Measurements from ENCODE around the gene DOC2B. TPM values are rescaled to one million over a fixed set of nuclear protein-coding genes. Genes with fewer than 3 reads are reported as not detected.
"Not testable (repeated sequence)": the region's sequence is repeated elsewhere in the genome, so short reads cannot be mapped to it uniquely, and the experiment has no call there.

DOC2B gene
- total RNA-seq, 2 experiments from 2014 or later, result 0.08 to 0.34 TPM

DNA sequence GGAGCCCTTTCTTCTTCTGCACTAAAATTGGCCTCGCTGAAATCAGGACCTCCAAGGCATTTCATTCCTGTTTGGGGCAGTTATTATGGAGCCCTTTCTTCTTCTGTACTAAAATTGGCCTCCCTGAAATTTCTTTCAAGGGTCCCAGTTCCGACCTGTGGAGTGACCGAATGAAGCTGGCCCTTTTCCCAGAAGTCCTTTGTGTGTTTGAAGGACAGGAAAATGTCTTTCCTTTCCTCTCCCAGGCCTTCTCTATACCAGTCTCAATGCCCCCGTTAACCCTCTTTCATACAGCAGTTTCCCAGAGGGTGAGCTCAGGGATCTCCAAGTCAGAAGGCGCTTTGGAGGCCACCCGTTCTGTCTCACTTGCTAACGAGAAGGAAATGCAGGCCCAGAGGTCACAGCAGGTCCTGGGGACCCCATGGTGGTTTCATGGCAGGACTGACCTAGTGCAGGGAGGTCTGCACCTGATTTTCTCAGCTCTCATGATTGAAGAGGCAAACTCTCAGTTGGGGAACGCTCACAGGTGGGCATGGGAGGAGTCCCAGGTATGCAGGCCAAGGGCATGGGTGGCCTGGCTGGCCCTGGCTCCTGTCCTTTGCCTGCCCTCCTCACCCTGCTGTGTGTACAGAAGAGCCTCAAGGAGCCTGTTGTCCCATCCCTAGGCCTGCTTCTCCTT lies 37.1 kb upstream of the DOC2B start:
- Histone ChIP-seq H3K4me3 (ENCODE audit: low read length) (no peak overlapping the region), H3K27me3 (ENCODE audit: control insufficient read depth in 1 of 2, insufficient read depth in 2 of 2, low read length in 2 of 2) (no peaks in the 10 kb centered on the region), H3K36me3 (ENCODE audit: insufficient read depth, low read length) (no peaks in the 10 kb centered on the region), H3K4me1 (ENCODE audit: insufficient read depth, low read length) (no peaks in the 10 kb centered on the region), H3K9me3 (ENCODE audit: control insufficient read depth in 1 of 2, insufficient read depth in 1 of 2, low read length in 2 of 2) (no peaks in the 10 kb centered on the region), H3K27ac (ENCODE audit: low read depth in 1 of 2, low read length in 2 of 2) (no peak overlapping the region)
- Mint-ChIP-seq H3K36me3 (ENCODE audit: low read depth) (no peaks in the 10 kb centered on the region), H3K4me1 (ENCODE audit: low read depth) (no peaks in the 10 kb centered on the region), H3K9me3 (no peaks in the 10 kb centered on the region), H3K27ac (no peak overlapping the region), H3K27me3 (no peaks in the 10 kb centered on the region), H3K4me3 (no peak overlapping the region)
- DNase-seq (no peak), ATAC-seq (ENCODE audit: poor library complexity) (no peak)
- ChIA-PET POLR2A (no interaction called here), CTCF (no interaction called here)
- TF ChIP-seq, protein P1, sequence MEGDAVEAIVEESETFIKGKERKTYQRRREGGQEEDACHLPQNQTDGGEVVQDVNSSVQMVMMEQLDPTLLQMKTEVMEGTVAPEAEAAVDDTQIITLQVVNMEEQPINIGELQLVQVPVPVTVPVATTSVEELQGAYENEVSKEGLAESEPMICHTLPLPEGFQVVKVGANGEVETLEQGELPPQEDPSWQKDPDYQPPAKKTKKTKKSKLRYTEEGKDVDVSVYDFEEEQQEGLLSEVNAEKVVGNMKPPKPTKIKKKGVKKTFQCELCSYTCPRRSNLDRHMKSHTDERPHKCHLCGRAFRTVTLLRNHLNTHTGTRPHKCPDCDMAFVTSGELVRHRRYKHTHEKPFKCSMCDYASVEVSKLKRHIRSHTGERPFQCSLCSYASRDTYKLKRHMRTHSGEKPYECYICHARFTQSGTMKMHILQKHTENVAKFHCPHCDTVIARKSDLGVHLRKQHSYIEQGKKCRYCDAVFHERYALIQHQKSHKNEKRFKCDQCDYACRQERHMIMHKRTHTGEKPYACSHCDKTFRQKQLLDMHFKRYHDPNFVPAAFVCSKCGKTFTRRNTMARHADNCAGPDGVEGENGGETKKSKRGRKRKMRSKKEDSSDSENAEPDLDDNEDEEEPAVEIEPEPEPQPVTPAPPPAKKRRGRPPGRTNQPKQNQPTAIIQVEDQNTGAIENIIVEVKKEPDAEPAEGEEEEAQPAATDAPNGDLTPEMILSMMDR (IDR thresholded peaks at IDR 0.05), result no peak
- intact Hi-C loops (cut with DNase I, micrococcal nuclease), result no loop called here

GRCh38 chr17:216625-217024 lies 35.2 kb upstream of the DOC2B start:
- Histone ChIP-seq H3K9me3 (ENCODE audit: control insufficient read depth in 1 of 2, insufficient read depth in 1 of 2, low read length in 2 of 2) (no peaks in the 10 kb centered on the region), H3K36me3 (ENCODE audit: insufficient read depth, low read length) (no peaks in the 10 kb centered on the region), H3K4me1 (ENCODE audit: insufficient read depth, low read length) (no peaks in the 10 kb centered on the region), H3K27ac (ENCODE audit: low read depth in 1 of 2, low read length in 2 of 2) (no peak overlapping the region), H3K4me3 (ENCODE audit: low read length) (no peak overlapping the region), H3K27me3 (ENCODE audit: control insufficient read depth in 1 of 2, insufficient read depth in 2 of 2, low read length in 2 of 2) (no peaks in the 10 kb centered on the region)
- no peak for ATAC-seq (ENCODE audit: poor library complexity)
- ChIA-PET POLR2A (no interaction called here), CTCF (no interaction called here)
- H3K36me3 Mint-ChIP-seq (ENCODE audit: low read depth), result peaks cover 5% of the 10 kb centered on the region
- H3K4me3 Mint-ChIP-seq, result no peak overlapping the region
- H3K27ac Mint-ChIP-seq, result no peak overlapping the region
- TF ChIP-seq, protein P1 (IDR thresholded peaks at IDR 0.05), result no peak
- intact Hi-C loops (cut with DNase I, micrococcal nuclease), result no loop called here
- no peaks in the 10 kb centered on the region for H3K27me3 Mint-ChIP-seq
- H3K9me3 Mint-ChIP-seq, result no peaks in the 10 kb centered on the region
- no peaks in the 10 kb centered on the region for H3K4me1 Mint-ChIP-seq (ENCODE audit: low read depth)
- no peak for DNase-seq

DNA sequence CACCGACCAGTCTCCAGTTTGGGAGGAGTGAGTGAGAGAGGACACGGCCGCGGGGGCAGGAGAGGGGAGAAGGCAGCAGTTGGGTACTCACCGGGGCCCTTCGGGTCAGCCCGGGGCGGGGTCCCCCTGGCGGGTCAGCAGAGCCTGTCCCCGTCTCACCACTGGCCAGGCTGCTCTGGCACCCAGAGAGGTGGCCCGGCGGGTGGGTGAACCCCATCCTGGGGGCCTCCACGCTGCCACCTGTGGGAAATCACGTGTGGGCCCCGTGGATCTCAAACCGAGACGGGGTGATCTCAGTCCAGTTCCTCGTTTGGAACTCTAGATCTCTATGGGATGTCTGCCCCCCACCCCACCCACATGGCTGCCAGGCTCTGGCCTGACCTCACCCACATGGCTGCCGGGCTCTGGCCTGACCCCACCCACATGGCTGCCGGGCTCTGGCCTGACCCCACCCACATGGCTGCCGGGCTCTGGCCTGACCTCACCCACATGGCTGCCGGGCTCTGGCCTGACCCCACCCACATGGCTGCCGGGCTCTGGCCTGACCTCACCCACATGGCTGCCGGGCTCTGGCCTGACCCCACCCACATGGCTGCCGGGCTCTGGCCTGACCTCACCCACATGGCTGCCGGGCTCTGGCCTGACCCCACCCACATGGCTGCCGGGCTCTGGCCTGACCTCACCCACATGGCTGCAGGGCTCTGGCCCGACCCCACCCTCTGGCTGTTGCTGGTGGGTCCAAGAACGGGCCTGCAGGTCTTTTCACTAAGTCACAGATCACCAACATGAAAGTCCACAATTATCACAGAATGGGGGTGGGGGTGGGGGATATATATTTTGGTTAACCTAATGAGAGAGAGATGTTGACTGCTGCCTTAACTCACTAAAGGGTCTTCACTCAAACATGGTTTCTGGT lies 34.4 kb upstream of the DOC2B start:
- H3K36me3 Mint-ChIP-seq (ENCODE audit: low read depth); H3K9me3 Mint-ChIP-seq; H3K36me3 ChIP-seq (ENCODE audit: insufficient read depth, low read length); ATAC-seq (ENCODE audit: poor library complexity); CTCF ChIA-PET; H3K9me3 ChIP-seq (ENCODE audit: control insufficient read depth in 1 of 2, insufficient read depth in 1 of 2, low read length in 2 of 2); DNase-seq; H3K27ac Mint-ChIP-seq; H3K27me3 Mint-ChIP-seq; H3K27ac ChIP-seq (ENCODE audit: low read depth in 1 of 2, low read length in 2 of 2); intact Hi-C loops (cut with DNase I, micrococcal nuclease); POLR2A ChIA-PET; H3K4me1 ChIP-seq (ENCODE audit: insufficient read depth, low read length); H3K4me1 Mint-ChIP-seq (ENCODE audit: low read depth); H3K27me3 ChIP-seq (ENCODE audit: control insufficient read depth in 1 of 2, insufficient read depth in 2 of 2, low read length in 2 of 2); H3K4me3 Mint-ChIP-seq: not testable (repeated sequence)
- H3K4me3 ChIP-seq (ENCODE audit: low read length), result peak overlapping the region; percentile 24
